Measurements from ENCODE around the gene GID8. TPM values are rescaled to one million over a fixed set of nuclear protein-coding genes. Genes with fewer than 3 reads are reported as not detected.

GID8 gene
- total and polyA plus RNA-seq, 2 donors from 2014 or later, result 16.4 to 37.3 TPM

GRCh38 chr20:62978561-62978943, 40.6 kb downstream of the GID8 start:
- no peak overlapping the region for H3K27ac ChIP-seq (ENCODE audit: low read depth in 2 of 2, low read length in 2 of 2)
- no peaks in the 10 kb centered on the region for H3K4me1 ChIP-seq (ENCODE audit: control insufficient read depth in 2 of 3, insufficient read depth in 2 of 3, low read depth in 1 of 3, low read length in 3 of 3)
- H3K9me3 ChIP-seq (ENCODE audit: control insufficient read depth in 2 of 3, insufficient read depth in 1 of 3, low read length in 3 of 3), result no peaks in the 10 kb centered on the region
- H3K4me3 ChIP-seq (ENCODE audit: low read length in 3 of 3), result no peak overlapping the region
- FAIRE-seq (no peak), DNase-seq (no peak)
- intact Hi-C loops (cut with DNase I), result no loop called here
- TF ChIP-seq, protein P1, sequence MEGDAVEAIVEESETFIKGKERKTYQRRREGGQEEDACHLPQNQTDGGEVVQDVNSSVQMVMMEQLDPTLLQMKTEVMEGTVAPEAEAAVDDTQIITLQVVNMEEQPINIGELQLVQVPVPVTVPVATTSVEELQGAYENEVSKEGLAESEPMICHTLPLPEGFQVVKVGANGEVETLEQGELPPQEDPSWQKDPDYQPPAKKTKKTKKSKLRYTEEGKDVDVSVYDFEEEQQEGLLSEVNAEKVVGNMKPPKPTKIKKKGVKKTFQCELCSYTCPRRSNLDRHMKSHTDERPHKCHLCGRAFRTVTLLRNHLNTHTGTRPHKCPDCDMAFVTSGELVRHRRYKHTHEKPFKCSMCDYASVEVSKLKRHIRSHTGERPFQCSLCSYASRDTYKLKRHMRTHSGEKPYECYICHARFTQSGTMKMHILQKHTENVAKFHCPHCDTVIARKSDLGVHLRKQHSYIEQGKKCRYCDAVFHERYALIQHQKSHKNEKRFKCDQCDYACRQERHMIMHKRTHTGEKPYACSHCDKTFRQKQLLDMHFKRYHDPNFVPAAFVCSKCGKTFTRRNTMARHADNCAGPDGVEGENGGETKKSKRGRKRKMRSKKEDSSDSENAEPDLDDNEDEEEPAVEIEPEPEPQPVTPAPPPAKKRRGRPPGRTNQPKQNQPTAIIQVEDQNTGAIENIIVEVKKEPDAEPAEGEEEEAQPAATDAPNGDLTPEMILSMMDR (IDR thresholded peaks at IDR 0.05; ENCODE audit: borderline replicate concordance, extremely low read depth, insufficient read depth), result no peak
- peaks cover 14% of the 10 kb centered on the region for H3K27me3 ChIP-seq (ENCODE audit: control insufficient read depth, insufficient read depth, low read length)
- H3K9ac ChIP-seq (ENCODE audit: low read length in 3 of 3), result no peak overlapping the region
- H3K36me3 ChIP-seq (ENCODE audit: control insufficient read depth in 2 of 3, insufficient read depth in 3 of 3, low read length in 3 of 3), result no peaks in the 10 kb centered on the region

DNA sequence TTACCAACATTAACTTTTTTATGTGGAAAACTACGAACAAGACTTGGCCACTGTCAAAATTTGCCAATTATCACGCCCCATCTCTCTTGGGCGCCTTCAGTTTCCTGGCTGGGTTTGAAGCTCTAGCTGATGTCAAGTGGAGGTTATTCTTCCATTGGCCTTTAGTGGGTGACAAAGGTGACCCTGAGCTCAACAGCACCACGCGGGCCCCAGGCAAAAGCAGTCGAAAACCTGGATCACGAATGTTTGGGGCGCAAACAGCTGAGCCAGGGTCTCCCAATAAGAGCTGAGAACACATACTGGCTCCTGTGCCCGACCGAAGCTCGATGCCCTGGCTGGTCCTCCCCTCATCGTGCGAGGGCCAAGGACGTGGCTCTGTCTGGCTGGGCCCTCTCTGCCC, 41.4 kb downstream of the GID8 start:
- Histone ChIP-seq H3K27me3 (ENCODE audit: control insufficient read depth, insufficient read depth, low read length) (peaks cover 11% of the 10 kb centered on the region), H3K4me1 (ENCODE audit: control insufficient read depth in 2 of 3, insufficient read depth in 2 of 3, low read depth in 1 of 3, low read length in 3 of 3) (no peaks in the 10 kb centered on the region), H3K27ac (ENCODE audit: low read depth in 2 of 2, low read length in 2 of 2) (no peak overlapping the region), H3K4me3 (ENCODE audit: low read length in 3 of 3) (no peak overlapping the region), H3K9me3 (ENCODE audit: control insufficient read depth in 2 of 3, insufficient read depth in 1 of 3, low read length in 3 of 3) (no peaks in the 10 kb centered on the region), H3K9ac (ENCODE audit: low read length in 3 of 3) (no peak overlapping the region), H3K36me3 (ENCODE audit: control insufficient read depth in 2 of 3, insufficient read depth in 3 of 3, low read length in 3 of 3) (no peaks in the 10 kb centered on the region)
- TF ChIP-seq, protein P1 (IDR thresholded peaks at IDR 0.05; ENCODE audit: borderline replicate concordance, extremely low read depth, insufficient read depth), result no peak
- DNase-seq (no peak), FAIRE-seq (no peak)
- intact Hi-C loops (cut with DNase I), result no loop called here

DNA sequence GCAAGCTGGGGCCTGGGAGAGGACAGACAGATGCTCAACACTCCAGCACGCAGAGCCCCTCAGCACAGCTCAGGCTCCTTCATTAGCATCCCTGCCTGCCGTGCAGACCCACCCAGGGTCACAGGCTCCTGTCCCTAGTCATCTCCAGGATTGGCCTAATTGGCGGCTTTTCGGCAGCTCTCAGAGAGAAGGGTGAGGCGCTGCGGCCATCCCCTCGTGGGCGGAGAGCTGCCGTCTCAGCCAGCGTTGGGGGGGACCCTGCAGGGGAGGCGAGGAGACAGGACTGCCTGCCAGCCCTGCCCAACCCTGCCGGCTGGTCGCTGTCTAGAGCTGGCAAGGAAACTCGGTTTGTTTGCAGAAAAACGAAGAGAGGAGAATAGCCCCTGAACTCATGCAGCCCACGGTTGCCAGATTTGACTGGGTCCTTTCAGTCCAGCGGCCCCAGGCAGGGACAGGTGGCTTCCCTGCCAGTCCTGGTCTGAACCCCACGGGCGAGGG, 42.0 kb downstream of the GID8 start:
- DNase-seq (no peak), FAIRE-seq (no peak)
- H3K27me3 ChIP-seq (ENCODE audit: control insufficient read depth, insufficient read depth, low read length), result peaks cover 11% of the 10 kb centered on the region
- no peaks in the 10 kb centered on the region for H3K36me3 ChIP-seq (ENCODE audit: control insufficient read depth in 2 of 3, insufficient read depth in 3 of 3, low read length in 3 of 3)
- H3K27ac ChIP-seq (ENCODE audit: low read depth in 2 of 2, low read length in 2 of 2), result no peak overlapping the region
- H3K4me1 ChIP-seq (ENCODE audit: control insufficient read depth in 2 of 3, insufficient read depth in 2 of 3, low read depth in 1 of 3, low read length in 3 of 3), result no peaks in the 10 kb centered on the region
- H3K4me3 ChIP-seq (ENCODE audit: low read length in 3 of 3), result no peak overlapping the region
- intact Hi-C loops (cut with DNase I), result no loop called here
- TF ChIP-seq, protein P1 (IDR thresholded peaks at IDR 0.05; ENCODE audit: borderline replicate concordance, extremely low read depth, insufficient read depth), result no peak
- no peaks in the 10 kb centered on the region for H3K9me3 ChIP-seq (ENCODE audit: control insufficient read depth in 2 of 3, insufficient read depth in 1 of 3, low read length in 3 of 3)
- no peak overlapping the region for H3K9ac ChIP-seq (ENCODE audit: low read length in 3 of 3)

- no peak for FAIRE-seq
- no peak for DNase-seq
- Histone ChIP-seq H3K9me3 (ENCODE audit: control insufficient read depth in 2 of 3, insufficient read depth in 1 of 3, low read length in 3 of 3) (no peaks in the 10 kb centered on the region), H3K4me3 (ENCODE audit: low read length in 3 of 3) (no peak overlapping the region), H3K27ac (ENCODE audit: low read depth in 2 of 2, low read length in 2 of 2) (no peak overlapping the region), H3K4me1 (ENCODE audit: control insufficient read depth in 2 of 3, insufficient read depth in 2 of 3, low read depth in 1 of 3, low read length in 3 of 3) (no peaks in the 10 kb centered on the region), H3K36me3 (ENCODE audit: control insufficient read depth in 2 of 3, insufficient read depth in 3 of 3, low read length in 3 of 3) (no peaks in the 10 kb centered on the region), H3K9ac (ENCODE audit: low read length in 3 of 3) (no peak overlapping the region), H3K27me3 (ENCODE audit: control insufficient read depth, insufficient read depth, low read length) (peaks cover 11% of the 10 kb centered on the region)
- intact Hi-C loops (cut with DNase I), result no loop called here
- TF ChIP-seq, protein P1 (IDR thresholded peaks at IDR 0.05; ENCODE audit: borderline replicate concordance, extremely low read depth, insufficient read depth), result no peak
Measured at GRCh38 chr20:62980380-62980960, 42.5 kb downstream of the GID8 start.
